Fibroblast of lung (primary cell): ENCODE results near the gene ODAD4. TPM values are rescaled to one million over a fixed set of nuclear protein-coding genes. Genes with fewer than 3 reads are reported as not detected.
A peak's percentile ranks its signal among the peaks of the same experiment; 100 is the strongest.

Experiments used
- DNase-seq, 2 donors: peaks; one replicate each; pipeline versions ENCODE4 v3.0.0 to v3.0.0-alpha.2; 2010; ENCODE audit warnings: low read depth in 2 of 2
- H2AFZ ChIP-seq: 2 replicates; pipeline ENCODE4 v1.5.1; 2012; ENCODE audit warnings: low read length, control low read depth, inconsistent platforms
- H3K27ac ChIP-seq: 2 replicates; pipeline ENCODE4 v1.5.1; 2011; ENCODE audit warnings: low read length, control low read depth; ENCODE audit not compliant: insufficient read depth
- H3K27me3 ChIP-seq: 2 replicates; pipeline ENCODE4 v1.5.1; 2011; ENCODE audit warnings: mild to moderate bottlenecking, low read length; ENCODE audit not compliant: control insufficient read depth, insufficient read depth
- H3K36me3 ChIP-seq: 2 replicates; pipeline ENCODE4 v1.5.1; 2011; ENCODE audit warnings: low read length; ENCODE audit not compliant: control insufficient read depth, insufficient read depth
- H3K4me1 ChIP-seq: 2 replicates; pipeline ENCODE4 v1.5.1; 2011; ENCODE audit warnings: low read length; ENCODE audit not compliant: control insufficient read depth, insufficient read depth; ENCODE audit errors: extremely low read depth
- H3K4me2 ChIP-seq: 2 replicates; pipeline ENCODE4 v1.5.1; 2011; ENCODE audit warnings: low read length, control low read depth; ENCODE audit not compliant: insufficient read depth; ENCODE audit errors: extremely low read depth
- H3K4me3 ChIP-seq, 4 experiments: fragments of 200-600 bp in 1 of 4; sonication (generic) in 1 of 4; replicated peaks in 1 of 4; 2 replicates each; pipeline ENCODE4 v1.5.1; 2011 to 2016; ENCODE audit warnings: low read length in 4 of 4, low read depth in 3 of 4, mild to moderate bottlenecking in 3 of 4, control low read depth in 2 of 4, inconsistent platforms in 1 of 4, mixed read lengths in 1 of 4; ENCODE audit not compliant: insufficient read depth in 1 of 4; ENCODE audit errors: control extremely low read depth in 1 of 4
- H3K79me2 ChIP-seq: 2 replicates; pipeline ENCODE4 v1.5.1; 2012; ENCODE audit warnings: mild to moderate bottlenecking, low read length, inconsistent platforms; ENCODE audit not compliant: control insufficient read depth, insufficient read depth
- H3K9ac ChIP-seq: 2 replicates; pipeline ENCODE4 v1.5.1; 2011; ENCODE audit warnings: mild to moderate bottlenecking, low read length, control low read depth; ENCODE audit not compliant: insufficient read depth
- H3K9me3 ChIP-seq: 2 replicates; pipeline ENCODE4 v1.5.1; 2012; ENCODE audit warnings: low read depth, low read length; ENCODE audit not compliant: control insufficient read depth, insufficient read depth
- H4K20me1 ChIP-seq: 2 replicates; pipeline ENCODE4 v1.5.1; 2011; ENCODE audit warnings: low read length; ENCODE audit not compliant: control insufficient read depth, insufficient read depth; ENCODE audit errors: extremely low read depth
- CTCF ChIP-seq, 2 donors: IDR thresholded peaks in 1 of 2; conservative IDR thresholded peaks in 1 of 2; 1 replicate in 1 of 2; 2 replicates in 1 of 2; pipeline ENCODE4 v1.5.1; 2011 to 2012; ENCODE audit warnings: low read length in 2 of 2, control low read depth in 1 of 2, inconsistent platforms in 1 of 2, low read depth in 1 of 2, mild to moderate bottlenecking in 1 of 2
- EZH2 ChIP-seq: IDR thresholded peaks from 2 replicates; pipeline ENCODE4 v1.5.1; 2012; ENCODE audit warnings: low read length, control low read depth, mild to moderate bottlenecking; ENCODE audit errors: missing control alignments
- polyA plus RNA-seq, 2 donors: library from polyadenylated mRNA; depleted of rRNA in 1 of 2; stranded (reverse) in 1 of 2; unstranded in 1 of 2; fragments of >200 nt; gene quantifications; 2 replicates each; pipeline ENCODE4 v1.2.1, GENCODE V29; 2011 to 2012; ENCODE audit warnings: missing spikeins in 1 of 2
- total RNA-seq: library from RNA; depleted of rRNA; stranded (reverse); fragments of >200 nt; gene quantifications from 2 replicates; pipeline ENCODE4 v1.2.1, GENCODE V29; 2014

Gene ODAD4
- total and polyA plus RNA-seq, 2 donors (not counting 1 experiment from before 2014, with no cell fraction given) = 0.36 to 0.99 TPM

GRCh38 chr17:41907185-41907556, 23.2 kb upstream of the ODAD4 start:
- no peak for TF ChIP-seq EZH2
- TF ChIP-seq CTCF (conservative IDR thresholded peaks at IDR 0.05 in 1 of 2, IDR thresholded peaks at IDR 0.05 in 1 of 2; ENCODE audit: low read depth in 1 of 2, low read length in 2 of 2) = no peak
- Histone ChIP-seq H3K27ac (peak overlapping the region; percentile 67), H4K20me1 (no peaks in the 10 kb centered on the region), H3K9ac (no peak overlapping the region), H3K27me3 (no peaks in the 10 kb centered on the region), H2AFZ (no peak overlapping the region), H3K79me2 (peaks cover 18% of the 10 kb centered on the region), H3K4me2 (peak overlapping the region; percentile 8), H3K4me1 (peaks cover 31% of the 10 kb centered on the region), H3K4me3 (no peak overlapping the region), H3K9me3 (no peaks in the 10 kb centered on the region), H3K36me3 (peaks cover 41% of the 10 kb centered on the region)
- peak; percentile 80 to 93 for DNase-seq

DNA sequence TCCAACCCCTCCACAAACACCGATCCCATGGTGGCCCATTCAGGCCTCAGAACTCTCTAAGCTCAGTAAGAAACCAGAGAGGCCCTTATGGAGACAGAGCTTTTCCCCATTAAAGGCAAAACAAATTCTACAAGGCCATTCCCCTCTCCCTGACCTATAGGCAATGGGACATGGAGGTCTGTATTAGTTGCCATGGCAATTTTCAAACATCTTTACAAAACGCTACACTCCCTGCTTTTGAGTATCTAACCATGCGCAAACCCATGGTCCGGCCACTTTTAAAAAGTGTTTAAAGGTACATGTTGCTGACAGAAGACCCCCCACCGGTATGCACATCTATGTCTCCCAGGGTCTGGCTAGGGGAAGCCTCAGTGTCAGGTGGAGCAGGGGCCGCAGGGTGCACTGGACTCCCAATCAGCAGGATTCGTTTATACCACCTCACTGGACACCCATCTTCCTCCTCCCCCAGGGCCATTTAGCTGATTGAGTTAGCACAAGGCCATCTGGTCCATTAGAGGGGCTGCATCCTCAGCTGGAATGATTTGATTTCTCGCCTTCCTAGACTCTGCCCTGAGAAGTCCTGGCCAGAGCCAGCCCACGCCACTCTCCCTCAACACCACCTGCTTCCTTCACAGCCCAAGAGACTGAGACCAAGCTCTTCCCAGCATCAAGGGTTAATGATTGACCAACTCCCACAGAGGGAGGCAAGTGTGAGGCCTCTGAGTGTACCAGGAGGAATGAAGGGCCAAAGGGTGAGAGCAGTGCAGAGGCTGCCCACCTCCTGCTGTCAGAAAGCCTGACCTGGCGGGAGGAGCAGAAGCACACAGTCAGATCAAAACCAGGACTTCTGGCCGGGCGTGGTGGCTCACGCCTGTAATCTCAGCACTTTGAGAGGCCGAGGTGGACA, 22.5 kb upstream of the ODAD4 start:
- Histone ChIP-seq H3K79me2 (peaks cover 25% of the 10 kb centered on the region), H4K20me1 (no peaks in the 10 kb centered on the region)

More for the DNA sequence above, 22.5 kb upstream of the ODAD4 start:
- H3K4me2 ChIP-seq = no peak overlapping the region
- no peak overlapping the region for H2AFZ ChIP-seq
- H3K4me3 ChIP-seq = no peak overlapping the region
- H3K36me3 ChIP-seq = peaks cover 45% of the 10 kb centered on the region
- peak overlapping the region; percentile 58 for H3K27ac ChIP-seq
- TF ChIP-seq EZH2 = no peak
- no peak for TF ChIP-seq CTCF (conservative IDR thresholded peaks at IDR 0.05 in 1 of 2, IDR thresholded peaks at IDR 0.05 in 1 of 2; ENCODE audit: low read depth in 1 of 2, low read length in 2 of 2)
- no peaks in the 10 kb centered on the region for H3K27me3 ChIP-seq
- peak; percentile 43 to 44 for DNase-seq
- H3K4me1 ChIP-seq = peaks cover 37% of the 10 kb centered on the region
- H3K9me3 ChIP-seq = no peaks in the 10 kb centered on the region
- H3K9ac ChIP-seq = no peak overlapping the region
